ENCODE results near the gene SH3PXD2A.
"Not testable (repeated sequence)": the region's sequence is repeated elsewhere in the genome, so short reads cannot be mapped to it uniquely, and the experiment has no call there.

GRCh38 chr10:103606097-103606438 lies 249.3 kb downstream of the SH3PXD2A start:
- not testable (repeated sequence) for TF ChIP-seq CTCF, POLR2A (IDR thresholded peaks at IDR 0.05)
